ENCODE measurements around the gene ZMYM2. TPM values are rescaled to one million over a fixed set of nuclear protein-coding genes. Genes with fewer than 3 reads are reported as not detected.

ZMYM2 gene
- polyA plus RNA-seq, 1 experiment: 11.6 TPM

GRCh38 chr13:19959141-19959830 lies 759 bp downstream of the ZMYM2 start:
- Histone ChIP-seq H3K27me3 (ENCODE audit: control insufficient read depth, insufficient read depth, low read length) (no peaks in the 10 kb centered on the region), H3K36me3 (ENCODE audit: control insufficient read depth, insufficient read depth, low read length) (no peaks in the 10 kb centered on the region), H3K4me3 (ENCODE audit: low read depth, low read length) (peak overlapping the region; percentile 74)
- ChIA-PET POLR2A (no interaction called here), CTCF (interaction anchor here (0.7 to 1.1 kb wide), 7 partner anchors 10 to 207 kb away, joined by 3 to 7 read pairs (median 3); partner anchors contain the start of gene ZMYM5)
- peak; percentile 42; the same call in 1 of the 2 replicates for TF ChIP-seq CTCF (IDR thresholded peaks at IDR 0.05; ENCODE audit: insufficient read depth, low read depth, low read length)
- no peak for DNase-seq (ENCODE audit: low read depth)

- TF ChIP-seq CTCF (IDR thresholded peaks at IDR 0.05; ENCODE audit: insufficient read depth, low read depth, low read length): peak; percentile 96
- H3K27me3 ChIP-seq (ENCODE audit: control insufficient read depth, insufficient read depth, low read length): no peaks in the 10 kb centered on the region
- no peaks in the 10 kb centered on the region for H3K36me3 ChIP-seq (ENCODE audit: control insufficient read depth, insufficient read depth, low read length)
- peak overlapping the region; percentile 74 for H3K4me3 ChIP-seq (ENCODE audit: low read depth, low read length)
- peak; percentile 39 for DNase-seq (ENCODE audit: low read depth)
- ChIA-PET POLR2A (no interaction called here), CTCF (interaction anchor here (0.7 to 1.1 kb wide), 7 partner anchors 9 to 207 kb away, joined by 3 to 7 read pairs (median 3); partner anchors contain the start of gene ZMYM5)
These were observed 1.5 kb downstream of the ZMYM2 start for GRCh38 chr13:19959831-19960652.

- Histone ChIP-seq H3K27me3 (ENCODE audit: control insufficient read depth, insufficient read depth, low read length) (no peaks in the 10 kb centered on the region), H3K4me3 (ENCODE audit: low read depth, low read length) (peak overlapping the region; percentile 21), H3K36me3 (ENCODE audit: control insufficient read depth, insufficient read depth, low read length) (no peaks in the 10 kb centered on the region)
- TF ChIP-seq CTCF (IDR thresholded peaks at IDR 0.05; ENCODE audit: insufficient read depth, low read depth, low read length): no peak
- DNase-seq (ENCODE audit: low read depth): no peak
- ChIA-PET POLR2A (no interaction called here), CTCF (interaction anchor here (0.9 to 1.1 kb wide), 3 partner anchors 8 to 97 kb away, joined by 3 to 7 read pairs (median 4); partner anchors contain the start of gene ZMYM5)
These were observed 2.1 kb downstream of the ZMYM2 start for GRCh38 chr13:19960653-19960976.

GRCh38 chr13:19961489-19961888 lies 3.0 kb downstream of the ZMYM2 start:
- Histone ChIP-seq H3K36me3 (ENCODE audit: control insufficient read depth, insufficient read depth, low read length) (no peaks in the 10 kb centered on the region), H3K27me3 (ENCODE audit: control insufficient read depth, insufficient read depth, low read length) (no peaks in the 10 kb centered on the region), H3K4me3 (ENCODE audit: low read depth, low read length) (no peak overlapping the region)
- POLR2A ChIA-PET: no interaction called here
- DNase-seq (ENCODE audit: low read depth): no peak
- TF ChIP-seq CTCF (IDR thresholded peaks at IDR 0.05; ENCODE audit: insufficient read depth, low read depth, low read length): no peak
- CTCF ChIA-PET: interaction anchor here (0.6 to 0.7 kb wide), 2 partner anchors 101 to 250 kb away, joined by 3 to 5 read pairs; no protein-coding TSS in a partner anchor

- no peak overlapping the region for H3K4me3 ChIP-seq (ENCODE audit: low read depth, low read length)
- no peak for DNase-seq (ENCODE audit: low read depth)
- H3K36me3 ChIP-seq (ENCODE audit: control insufficient read depth, insufficient read depth, low read length): no peaks in the 10 kb centered on the region
- no peaks in the 10 kb centered on the region for H3K27me3 ChIP-seq (ENCODE audit: control insufficient read depth, insufficient read depth, low read length)
- ChIA-PET CTCF (interaction anchor here (0.7 kb wide), 1 partner anchor 100 kb away, joined by 3 read pairs; no protein-coding TSS in a partner anchor), POLR2A (no interaction called here)
- no peak for TF ChIP-seq CTCF (IDR thresholded peaks at IDR 0.05; ENCODE audit: insufficient read depth, low read depth, low read length)
These were observed 3.4 kb downstream of the ZMYM2 start for GRCh38 chr13:19961924-19962323.
